ENCODE results near the gene TNNI3K.

GRCh38 chr1:74246315-74246714, 11.1 kb downstream of the TNNI3K start:
- TF ChIP-seq, protein P1, sequence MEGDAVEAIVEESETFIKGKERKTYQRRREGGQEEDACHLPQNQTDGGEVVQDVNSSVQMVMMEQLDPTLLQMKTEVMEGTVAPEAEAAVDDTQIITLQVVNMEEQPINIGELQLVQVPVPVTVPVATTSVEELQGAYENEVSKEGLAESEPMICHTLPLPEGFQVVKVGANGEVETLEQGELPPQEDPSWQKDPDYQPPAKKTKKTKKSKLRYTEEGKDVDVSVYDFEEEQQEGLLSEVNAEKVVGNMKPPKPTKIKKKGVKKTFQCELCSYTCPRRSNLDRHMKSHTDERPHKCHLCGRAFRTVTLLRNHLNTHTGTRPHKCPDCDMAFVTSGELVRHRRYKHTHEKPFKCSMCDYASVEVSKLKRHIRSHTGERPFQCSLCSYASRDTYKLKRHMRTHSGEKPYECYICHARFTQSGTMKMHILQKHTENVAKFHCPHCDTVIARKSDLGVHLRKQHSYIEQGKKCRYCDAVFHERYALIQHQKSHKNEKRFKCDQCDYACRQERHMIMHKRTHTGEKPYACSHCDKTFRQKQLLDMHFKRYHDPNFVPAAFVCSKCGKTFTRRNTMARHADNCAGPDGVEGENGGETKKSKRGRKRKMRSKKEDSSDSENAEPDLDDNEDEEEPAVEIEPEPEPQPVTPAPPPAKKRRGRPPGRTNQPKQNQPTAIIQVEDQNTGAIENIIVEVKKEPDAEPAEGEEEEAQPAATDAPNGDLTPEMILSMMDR (conservative IDR thresholded peaks at IDR 0.05; ENCODE audit: low read depth, low read length): no peak
- no peak for TF ChIP-seq EZH2 (IDR thresholded peaks at IDR 0.05; ENCODE audit: low read length, unreplicated experiment)
- TF ChIP-seq EZH2phosphoT487 (IDR thresholded peaks at IDR 0.05; ENCODE audit: borderline replicate concordance, low read length): no peak
